Natural killer cell (primary cell): ENCODE measurements around the gene UBE2F. TPM values are rescaled to one million over a fixed set of nuclear protein-coding genes. Genes with fewer than 3 reads are reported as not detected.

ENCODE experiments used
- ATAC-seq, 3 donors: fragments of 150-1000 bp in 2 of 3; fragments of 200-7000 bp in 1 of 3; cut with Tn5 transposase; 1 replicate in 1 of 3; 2 replicates in 2 of 3; pipeline ENCODE4 v1.10.0; 2021; ENCODE audit warnings: mild to moderate bottlenecking in 2 of 3, moderate library complexity in 2 of 3
- DNase-seq, 2 donors: peaks; one replicate each; pipeline versions ENCODE4 v3.0.0 to v3.0.0-alpha.2; 2013 to 2021; ENCODE audit warnings: mixed read lengths in 1 of 2
- H3K27ac ChIP-seq: one replicate; pipeline ENCODE4 v1.5.1; 2013; ENCODE audit warnings: mild to moderate bottlenecking, low read length
- H3K27me3 ChIP-seq: one replicate; pipeline ENCODE4 v1.6.1; 2013; ENCODE audit warnings: low read length; ENCODE audit not compliant: control insufficient read depth, insufficient read depth
- H3K36me3 ChIP-seq: one replicate; pipeline ENCODE4 v1.6.1; 2013; ENCODE audit warnings: low read length; ENCODE audit not compliant: control insufficient read depth, insufficient read depth
- H3K4me1 ChIP-seq: one replicate; pipeline ENCODE4 v1.6.1; 2013; ENCODE audit warnings: low read length; ENCODE audit not compliant: control insufficient read depth, insufficient read depth
- H3K4me3 ChIP-seq: one replicate; pipeline ENCODE4 v1.5.1; 2013; ENCODE audit warnings: low read length
- H3K9me3 ChIP-seq: one replicate; pipeline ENCODE4 v1.6.1; 2013; ENCODE audit warnings: low read length; ENCODE audit not compliant: control insufficient read depth, insufficient read depth
- H3K27ac Mint-ChIP-seq, 2 donors: one replicate each; pipeline ENCODE4 v1.8.0; 2022; ENCODE audit warnings: mild to moderate bottlenecking in 2 of 2, mixed read lengths in 2 of 2, moderate library complexity in 1 of 2
- H3K27me3 Mint-ChIP-seq, 2 donors: one replicate each; pipeline ENCODE4 v1.8.0; 2022; ENCODE audit warnings: low read depth in 2 of 2, mixed read lengths in 2 of 2
- H3K36me3 Mint-ChIP-seq: one replicate; pipeline ENCODE4 v1.8.0; 2022; ENCODE audit warnings: mixed read lengths
- H3K4me1 Mint-ChIP-seq, 2 donors: one replicate each; pipeline ENCODE4 v1.8.0; 2022; ENCODE audit warnings: mixed read lengths in 2 of 2
- H3K4me3 Mint-ChIP-seq: one replicate; pipeline ENCODE4 v1.8.0; 2022; ENCODE audit warnings: mild to moderate bottlenecking, moderate library complexity, mixed read lengths
- H3K9me3 Mint-ChIP-seq, 2 donors: one replicate each; pipeline ENCODE4 v1.8.0; 2022; ENCODE audit warnings: mixed read lengths in 2 of 2
- CTCF ChIP-seq: fragments of 200-600 bp; IDR thresholded peaks from one replicate; pipeline ENCODE4 v1.8.0; 2022; ENCODE audit warnings: antibody characterized with exemption
- WGBS: methylation state at CpG from one replicate; pipeline ENCODE4 v1.1.7; 2013; ENCODE audit warnings: missing lambda C conversion rate; ENCODE audit not compliant: insufficient coverage; 5-methylcytosine and 5-hydroxymethylcytosine counted together
- intact Hi-C: fragments of 100-400 bp; cut with micrococcal nuclease; formaldehyde crosslinking; loops from one replicate; pipeline ENCODE4 v1.14.2; 2022
- total RNA-seq, 4 donors: library from RNA; stranded (reverse); fragments of 120-200 nt in 1 of 4; gene quantifications; one replicate each; pipeline versions ENCODE4 v1.2.3 to v1.2.4, GENCODE V29; 2013 to 2022

UBE2F gene
- total RNA-seq, 3 donors from 2014 or later (not counting 1 experiment from before 2014, with no cell fraction given): 82.4 to 135 (median 96.1) TPM

- TF ChIP-seq CTCF: no peak
- peaks cover 18% of the 10 kb centered on the region for H3K4me1 ChIP-seq
- H3K27ac ChIP-seq: no peak overlapping the region
- H3K9me3 Mint-ChIP-seq: no peaks in the 10 kb centered on the region
- H3K4me3 Mint-ChIP-seq: no peak overlapping the region
- intact Hi-C loops: no loop called here
- peaks cover 24% of the 10 kb centered on the region for H3K36me3 ChIP-seq
- peak overlapping the region; percentile 67 to 75 for H3K27ac Mint-ChIP-seq
- no peak for ATAC-seq
- H3K27me3 Mint-ChIP-seq: no peaks in the 10 kb centered on the region
- H3K4me3 ChIP-seq: no peak overlapping the region
- DNase-seq: no peak
- 90% methylated on average over 2 of the region's 2 CpGs for WGBS
- no peaks in the 10 kb centered on the region for H3K9me3 ChIP-seq
- no peaks in the 10 kb centered on the region for H3K27me3 ChIP-seq
- H3K4me1 Mint-ChIP-seq: peaks cover 58 to 69% of the 10 kb centered on the region in 2 donors
- peaks cover 17% of the 10 kb centered on the region for H3K36me3 Mint-ChIP-seq
These were observed 53.1 kb downstream of the UBE2F start for GRCh38 chr2:238019962-238020361.

GRCh38 chr2:238020816-238021215 is 54.0 kb downstream of the UBE2F start:
- no peak overlapping the region for H3K4me3 ChIP-seq
- peaks cover 26% of the 10 kb centered on the region for H3K4me1 ChIP-seq
- WGBS: 92% methylated on average over 9 of the region's 9 CpGs
- no peaks in the 10 kb centered on the region for H3K27me3 ChIP-seq
- H3K36me3 ChIP-seq: peaks cover 24% of the 10 kb centered on the region
- no peak for DNase-seq
- ATAC-seq: no peak
- peaks cover 58 to 71% of the 10 kb centered on the region in 2 donors for H3K4me1 Mint-ChIP-seq
- intact Hi-C loops: no loop called here
- H3K9me3 Mint-ChIP-seq: no peaks in the 10 kb centered on the region
- no peak for TF ChIP-seq CTCF
- H3K4me3 Mint-ChIP-seq: no peak overlapping the region
- H3K27ac ChIP-seq: no peak overlapping the region
- H3K9me3 ChIP-seq: no peaks in the 10 kb centered on the region
- H3K36me3 Mint-ChIP-seq: peaks cover 17% of the 10 kb centered on the region
- H3K27me3 Mint-ChIP-seq: no peaks in the 10 kb centered on the region
- peak overlapping the region; percentile 35 to 67 for H3K27ac Mint-ChIP-seq

GRCh38 chr2:238021327-238021726 is 54.5 kb downstream of the UBE2F start:
- Histone ChIP-seq H3K4me1 (peaks cover 28% of the 10 kb centered on the region), H3K36me3 (peaks cover 24% of the 10 kb centered on the region), H3K9me3 (no peaks in the 10 kb centered on the region), H3K27ac (no peak overlapping the region), H3K4me3 (no peak overlapping the region), H3K27me3 (no peaks in the 10 kb centered on the region)
- no peak overlapping the region for H3K4me3 Mint-ChIP-seq
- no peaks in the 10 kb centered on the region for H3K27me3 Mint-ChIP-seq
- intact Hi-C loops: no loop called here
- no peak for ATAC-seq
- WGBS: 95% methylated on average over 4 of the region's 4 CpGs
- peak overlapping the region; percentile 35 to 67 for H3K27ac Mint-ChIP-seq
- H3K36me3 Mint-ChIP-seq: peaks cover 17% of the 10 kb centered on the region
- no peaks in the 10 kb centered on the region for H3K9me3 Mint-ChIP-seq
- no peak for DNase-seq
- peaks cover 55 to 68% of the 10 kb centered on the region in 2 donors for H3K4me1 Mint-ChIP-seq
- no peak for TF ChIP-seq CTCF

GRCh38 chr2:238022594-238023157 is 55.9 kb downstream of the UBE2F start:
- Mint-ChIP-seq H3K36me3 (peaks cover 14% of the 10 kb centered on the region), H3K27ac (peak overlapping the region; percentile 69 to 78)
- peaks cover 27% of the 10 kb centered on the region for H3K36me3 ChIP-seq

More at GRCh38 chr2:238022594-238023157, 55.9 kb downstream of the UBE2F start:
- H3K27me3 Mint-ChIP-seq: no peaks in the 10 kb centered on the region
- DNase-seq (no peak), ATAC-seq (no peak)
- H3K4me1 Mint-ChIP-seq: peaks cover 43 to 66% of the 10 kb centered on the region in 2 donors
- Histone ChIP-seq H3K4me1 (peaks cover 33% of the 10 kb centered on the region), H3K27me3 (no peaks in the 10 kb centered on the region), H3K4me3 (no peak overlapping the region), H3K9me3 (no peaks in the 10 kb centered on the region), H3K27ac (no peak overlapping the region)
- intact Hi-C loops: no loop called here
- WGBS: 70% methylated on average over 5 of the region's 5 CpGs
- TF ChIP-seq CTCF: no peak
- no peaks in the 10 kb centered on the region for H3K9me3 Mint-ChIP-seq
- H3K4me3 Mint-ChIP-seq: no peak overlapping the region
